Activated CD4-positive, alpha-beta T cell treated with anti-CD3 and anti-CD28 coated beads for 48 hours (primary cell): ENCODE measurements around the gene PTPRN2.

Experiments used
- DNase-seq: peaks from one replicate; pipeline ENCODE4 v3.0.0-alpha.2; 2020

Gene PTPRN2

GRCh38 chr7:158272091-158272490, 315.5 kb downstream of the PTPRN2 start:
- DNase-seq, result no peak

DNA sequence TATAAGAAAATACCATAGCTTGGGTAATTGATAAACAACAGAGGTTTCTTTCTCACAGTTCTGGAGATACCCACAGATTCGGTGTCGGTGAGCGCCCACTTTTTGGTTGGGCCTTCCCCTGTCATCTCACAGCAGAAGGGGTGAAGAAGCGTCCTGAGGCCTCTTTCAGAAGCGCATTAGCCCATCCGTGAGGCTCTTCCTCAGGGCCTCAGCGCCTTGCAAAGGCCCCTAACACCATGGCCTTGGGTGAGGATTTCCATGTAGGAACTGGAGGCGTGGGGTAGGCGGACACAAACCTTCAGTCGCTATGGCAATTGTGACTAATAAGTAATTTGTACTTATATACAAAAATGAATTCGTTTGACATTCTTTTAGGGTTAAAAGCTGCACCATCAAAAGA, 316.0 kb downstream of the PTPRN2 start:
- DNase-seq, result no peak

DNA sequence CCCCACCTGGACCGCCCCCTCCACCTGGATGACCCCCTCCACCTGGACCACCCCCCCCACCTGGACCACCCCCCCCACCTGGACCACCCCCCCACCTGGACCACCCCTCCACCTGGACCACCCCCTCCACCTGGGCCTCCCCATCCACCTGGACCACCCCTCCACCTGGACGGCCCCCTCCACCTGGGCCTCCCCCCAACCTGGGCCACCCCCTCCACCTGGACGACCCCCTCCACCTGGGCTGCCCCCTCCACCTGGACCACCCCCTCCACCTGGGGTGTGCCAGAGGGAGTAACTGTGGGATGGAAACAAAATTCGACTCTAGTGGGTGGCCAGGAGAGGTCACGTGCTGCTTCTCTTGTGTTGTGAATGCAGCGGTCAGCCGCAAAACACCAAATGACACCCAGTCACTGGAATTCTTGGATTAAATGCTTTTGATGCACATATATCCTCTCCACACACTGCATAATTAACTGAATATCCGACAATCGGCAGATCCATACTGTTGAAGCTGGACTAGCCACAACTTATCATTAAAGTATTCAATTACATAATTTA, 316.7 kb downstream of the PTPRN2 start:
- no peak for DNase-seq

- DNase-seq, result no peak
These were observed 317.4 kb downstream of the PTPRN2 start for GRCh38 chr7:158270106-158270775.

GRCh38 chr7:158268816-158269535, 318.6 kb downstream of the PTPRN2 start:
- DNase-seq, result no peak

GRCh38 chr7:158267742-158268435, 319.7 kb downstream of the PTPRN2 start:
- DNase-seq, result no peak

DNA sequence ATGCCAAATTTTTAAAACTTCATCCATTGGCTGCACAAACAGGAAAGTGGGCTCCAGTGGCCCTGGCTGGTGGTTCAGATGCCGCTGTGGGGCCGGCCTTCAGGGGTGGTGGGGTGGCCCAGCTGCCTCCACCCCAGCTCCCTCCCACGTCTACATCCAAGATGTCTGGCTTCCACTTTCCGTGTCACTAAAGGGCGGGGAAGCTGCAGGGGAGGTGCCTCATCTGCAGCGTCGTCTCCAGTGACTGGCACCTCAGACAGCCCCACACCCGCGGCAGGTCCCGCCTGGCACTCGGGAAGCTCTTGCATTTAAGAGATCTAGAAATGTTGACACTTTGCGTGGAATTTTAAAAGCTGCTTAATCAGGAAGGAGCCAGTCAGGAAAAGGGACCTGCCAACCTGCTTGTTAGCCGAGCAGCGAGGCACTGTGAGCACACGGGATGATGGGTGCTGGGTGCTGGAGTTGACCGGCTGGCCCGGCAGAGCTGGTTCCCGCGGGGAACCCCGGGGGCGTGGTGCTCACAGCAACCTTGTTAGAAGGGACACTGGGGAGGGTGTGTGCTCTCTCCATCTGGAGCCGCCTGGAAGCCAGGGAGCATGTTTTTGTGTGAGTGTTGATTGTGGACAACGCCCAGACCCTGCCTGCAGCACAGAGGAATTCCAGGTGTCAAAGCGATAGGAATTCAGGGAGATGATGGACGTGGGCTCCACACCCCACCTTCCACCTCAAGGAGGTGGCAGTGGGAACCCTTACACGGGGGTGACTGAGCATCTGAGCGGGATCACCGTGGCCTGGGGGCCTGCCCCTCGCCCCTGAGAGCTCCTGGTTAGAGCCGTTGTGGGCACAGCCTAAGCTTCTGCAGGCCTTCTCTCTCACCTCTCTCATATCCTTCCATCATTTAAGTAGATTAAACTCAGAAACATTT, 320.5 kb downstream of the PTPRN2 start:
- DNase-seq, result no peak

DNA sequence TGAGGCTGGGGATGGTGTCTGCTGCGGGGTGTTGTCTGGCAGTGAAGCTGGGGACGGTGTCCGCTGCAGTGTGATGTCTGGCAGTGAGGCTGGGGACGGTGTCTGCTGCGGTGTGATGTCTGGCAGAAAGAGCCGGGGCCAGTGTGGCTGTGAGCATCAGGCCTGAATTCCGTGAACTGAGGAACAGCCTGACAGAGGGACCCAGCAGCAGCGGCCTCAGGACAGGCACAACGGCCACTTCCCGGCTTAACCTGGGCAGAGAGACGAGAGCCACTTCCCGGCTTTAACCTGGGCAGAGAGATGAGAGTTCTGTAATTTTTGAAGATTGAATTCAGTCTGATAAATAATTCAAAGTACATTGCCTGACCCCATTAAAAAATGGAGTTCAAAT, 321.2 kb downstream of the PTPRN2 start:
- DNase-seq, result no peak

DNA sequence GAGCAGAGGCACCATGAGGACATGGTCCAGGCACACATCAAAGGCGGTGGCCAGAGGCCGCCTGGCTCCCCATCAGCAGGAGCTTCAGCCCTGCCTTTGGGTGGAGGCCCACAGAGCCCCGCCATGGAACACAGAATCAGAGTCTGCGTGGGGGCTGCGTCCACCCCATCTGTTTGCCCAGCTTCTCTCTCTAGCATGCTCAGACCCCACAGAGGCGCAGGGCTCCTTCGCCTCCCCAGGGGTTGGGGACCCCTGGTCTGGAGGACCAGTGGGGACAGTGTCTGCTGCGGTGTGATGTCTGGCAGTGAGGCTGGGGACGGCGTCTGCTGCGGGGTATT, 321.9 kb downstream of the PTPRN2 start:
- DNase-seq, result no peak

DNA sequence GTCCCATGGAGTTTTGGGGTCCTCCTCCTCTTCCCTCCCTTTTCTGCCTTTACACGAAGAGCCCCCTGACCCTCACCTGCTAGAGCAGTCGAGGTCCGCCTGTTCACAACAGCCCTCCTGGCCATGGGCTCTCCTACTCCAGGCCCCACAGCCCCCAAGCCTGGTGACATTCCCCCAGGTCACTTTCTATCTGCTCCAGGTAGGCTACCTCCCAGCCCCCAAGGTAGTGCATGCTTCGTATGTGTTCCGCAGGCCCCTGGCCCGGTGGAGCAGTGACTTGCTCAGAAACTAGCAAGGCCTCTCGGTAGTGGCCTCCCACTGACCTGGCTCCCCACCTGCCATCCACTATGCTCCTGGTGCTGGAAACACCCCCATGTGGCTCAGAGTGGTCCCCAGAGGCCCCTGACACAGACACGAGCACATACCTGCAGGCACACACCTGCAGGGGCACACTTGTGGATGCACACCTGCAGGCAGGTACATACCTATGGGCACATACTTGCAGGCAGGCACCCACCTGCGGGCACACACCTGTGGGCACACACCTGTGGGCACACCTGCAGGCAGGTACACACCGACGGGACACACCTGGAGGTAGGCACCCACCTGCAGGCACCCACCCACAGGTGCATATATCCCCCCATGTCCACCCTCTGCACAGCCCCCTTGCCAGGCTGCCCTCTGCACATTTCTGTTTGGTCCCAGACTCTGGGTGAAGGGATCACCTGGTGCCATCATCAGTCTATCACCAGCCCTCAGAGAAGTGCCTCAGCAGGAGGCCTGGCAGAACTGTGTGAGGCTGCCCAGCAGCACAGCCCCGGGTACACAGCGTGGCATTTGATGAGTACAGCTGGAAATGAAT, 322.5 kb downstream of the PTPRN2 start:
- DNase-seq, result no peak

DNA sequence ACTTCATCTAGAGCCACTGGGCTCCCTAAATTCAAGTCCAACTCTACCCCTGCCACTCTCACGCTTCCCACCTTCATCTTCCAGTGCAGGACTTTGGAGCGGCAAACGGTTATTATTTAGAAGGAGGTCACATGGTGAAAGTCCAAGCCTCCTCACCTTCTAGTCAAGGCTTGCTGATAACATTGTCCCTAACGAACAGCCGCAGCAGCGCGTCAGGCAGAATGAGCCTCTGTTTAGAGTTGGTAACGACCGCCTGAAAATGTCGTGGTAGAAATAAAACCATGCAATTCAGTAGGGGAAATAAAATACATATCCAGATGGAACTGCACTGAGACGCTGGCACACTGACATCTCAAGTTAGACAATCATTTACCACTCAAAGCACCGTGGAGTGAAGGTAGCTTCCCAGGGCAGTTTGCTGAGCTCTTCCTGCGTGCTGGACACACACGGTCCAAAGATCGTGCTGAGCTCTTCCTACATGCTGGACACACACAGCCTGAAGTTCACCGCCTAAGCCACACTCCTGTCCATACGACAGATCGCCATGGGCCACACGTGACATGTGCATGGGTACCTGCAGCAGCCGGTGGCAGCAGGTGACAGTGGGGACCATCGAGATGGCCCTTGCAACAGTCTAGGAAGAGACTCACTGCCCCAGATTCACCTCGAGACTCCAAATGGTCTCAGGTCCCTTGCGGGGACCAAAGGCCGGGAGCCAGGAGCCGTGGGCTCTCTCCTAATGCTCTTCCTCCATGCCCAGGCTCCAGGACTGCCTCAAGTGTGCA, 323.5 kb downstream of the PTPRN2 start:
- no peak for DNase-seq

DNA sequence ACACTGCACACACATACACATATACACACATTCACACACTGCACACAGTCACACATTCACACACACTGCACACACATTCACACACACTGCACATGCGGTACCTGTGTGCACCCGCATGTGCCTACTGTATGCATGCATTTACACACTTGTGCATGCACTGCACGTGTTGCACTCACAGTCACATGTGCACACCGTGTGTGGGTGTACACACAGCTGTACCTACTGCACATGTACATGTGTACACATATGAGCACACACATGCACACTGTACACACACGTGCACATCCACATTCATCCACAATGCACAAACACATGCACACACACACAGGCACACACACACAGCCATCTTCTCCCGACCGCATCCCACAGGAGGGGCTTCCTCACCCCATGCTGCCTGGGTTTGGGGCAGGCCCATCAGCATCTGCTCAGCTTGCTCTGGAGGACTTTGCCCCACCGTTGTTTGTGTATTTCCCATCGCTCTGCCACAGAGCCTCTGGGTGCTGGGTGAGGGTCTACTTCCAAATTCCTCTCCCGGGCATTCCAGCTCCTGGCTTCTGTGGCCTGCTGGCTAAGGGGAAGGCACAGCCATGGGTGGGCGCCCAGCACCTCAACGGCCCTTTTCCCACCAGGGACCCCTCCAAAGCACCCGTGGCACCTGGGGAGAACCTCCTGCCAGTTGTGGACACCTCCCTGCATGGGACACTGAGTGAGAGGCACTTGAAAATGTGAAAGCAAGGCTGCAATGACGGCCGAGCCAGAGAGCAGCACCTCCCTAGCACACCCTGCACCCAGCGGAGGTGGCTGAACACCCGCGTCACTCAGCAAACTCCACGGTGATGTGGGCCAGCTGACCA, 324.3 kb downstream of the PTPRN2 start:
- no peak for DNase-seq

- no peak for DNase-seq
These were observed 325.1 kb downstream of the PTPRN2 start for GRCh38 chr7:158262284-158263109.

DNA sequence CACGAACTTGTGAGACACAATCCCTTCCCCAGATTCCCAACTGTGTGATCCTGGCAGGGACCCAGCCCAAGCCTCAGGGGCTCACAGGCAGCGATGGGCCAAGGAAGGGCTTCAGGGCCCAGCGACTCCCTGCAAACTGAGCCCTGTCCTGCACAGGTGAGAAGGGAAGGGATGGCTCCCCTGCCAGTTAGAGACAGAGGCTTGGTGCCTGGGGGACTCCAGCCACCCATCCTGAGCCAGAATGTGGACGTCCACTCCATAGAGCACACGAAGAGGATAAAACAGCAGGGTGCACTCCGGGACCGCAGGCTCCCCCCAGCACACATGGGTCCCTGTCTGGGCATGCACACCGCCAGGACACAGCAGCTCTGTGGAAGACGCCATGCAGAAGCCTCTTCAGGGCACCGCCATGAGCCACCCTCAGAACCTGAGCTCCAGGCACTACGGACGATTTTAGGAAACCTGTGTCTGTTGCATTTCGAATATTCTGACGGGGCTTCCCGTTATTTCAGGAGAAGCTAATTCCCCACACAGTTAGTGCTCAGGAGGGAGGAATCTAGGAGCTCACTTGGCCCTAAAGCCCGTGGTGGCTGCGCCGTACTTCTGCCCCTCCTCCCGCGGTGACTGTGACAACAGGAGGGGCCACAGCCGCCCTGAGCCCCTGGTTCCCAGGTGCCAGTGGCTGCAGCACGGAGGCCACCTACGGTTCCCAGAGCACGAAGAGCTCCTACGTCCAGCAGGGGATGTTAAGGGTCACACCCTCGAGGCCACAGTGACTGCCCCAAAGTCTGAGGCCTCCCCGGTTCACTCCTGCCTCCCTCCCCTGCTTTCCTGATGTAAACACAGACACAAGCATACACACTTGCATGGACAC, 326.0 kb downstream of the PTPRN2 start:
- no peak for DNase-seq

GRCh38 chr7:158260567-158261361, 326.9 kb downstream of the PTPRN2 start:
- no peak for DNase-seq

DNA sequence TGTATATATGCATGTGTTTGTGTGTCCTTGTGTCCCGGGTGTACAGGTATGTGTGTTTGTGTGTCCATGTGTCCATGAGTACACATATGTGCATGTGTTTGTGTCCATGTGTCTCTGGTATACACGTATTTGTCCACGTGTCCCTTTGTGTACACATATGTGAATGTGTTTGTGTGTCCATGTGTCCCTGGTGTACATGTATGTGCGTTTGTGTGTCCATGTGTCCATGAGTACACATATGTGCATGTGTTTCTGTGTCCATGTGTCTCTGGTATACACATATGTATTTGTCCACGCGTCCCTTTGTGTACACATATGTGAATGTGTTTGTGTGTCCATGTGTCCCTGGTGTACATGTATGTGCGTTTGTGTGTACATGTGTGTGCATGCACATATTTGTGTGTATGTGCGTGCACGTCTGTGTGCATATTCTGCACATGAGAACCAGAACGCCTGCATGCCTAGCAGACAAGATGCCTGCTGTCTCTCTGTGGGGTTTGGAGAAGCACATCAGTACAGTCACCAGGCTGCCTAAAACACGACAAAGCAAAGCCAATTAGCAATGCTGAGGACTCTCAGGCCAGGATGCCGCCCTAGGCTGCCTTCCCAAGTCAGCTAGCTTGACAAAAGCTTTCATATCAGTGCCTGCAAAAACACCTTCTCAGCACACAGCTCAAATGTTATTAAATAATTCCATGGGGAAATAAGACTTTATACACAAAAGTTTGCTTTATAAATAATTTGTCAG, 327.8 kb downstream of the PTPRN2 start:
- no peak for DNase-seq
